NCI-H774 (cell line): ENCODE data around the gene TPPP.

Source experiments
- DNase-seq: peaks from one replicate; lab custom pipeline; 2025; lab: John Stamatoyannopoulos, UW

TPPP gene

GRCh38 chr5:677131-678101 is 15.7 kb downstream of the TPPP start:
- DNase-seq: no peak

- no peak for DNase-seq
These were observed 16.5 kb downstream of the TPPP start for GRCh38 chr5:676699-677076.

GRCh38 chr5:675871-676698 is 17.1 kb downstream of the TPPP start:
- no peak for DNase-seq

GRCh38 chr5:675111-675870 is 17.9 kb downstream of the TPPP start:
- DNase-seq: no peak

GRCh38 chr5:674630-675011 is 18.5 kb downstream of the TPPP start:
- DNase-seq: no peak

GRCh38 chr5:673831-674629 is 19.1 kb downstream of the TPPP start:
- DNase-seq: no peak

GRCh38 chr5:673161-673830 is 19.9 kb downstream of the TPPP start:
- DNase-seq: no peak

- peak; percentile 83 for DNase-seq
These were observed 20.6 kb downstream of the TPPP start for GRCh38 chr5:672329-673160.

- peak; percentile 63 for DNase-seq
These were observed 21.5 kb downstream of the TPPP start for GRCh38 chr5:671459-672328.

GRCh38 chr5:670396-671270 is 22.5 kb downstream of the TPPP start:
- no peak for DNase-seq

GRCh38 chr5:669842-670395 is 23.2 kb downstream of the TPPP start:
- no peak for DNase-seq

- no peak for DNase-seq
These were observed 23.9 kb downstream of the TPPP start for GRCh38 chr5:669111-669841.

- DNase-seq: no peak
These were observed 24.7 kb downstream of the TPPP start for GRCh38 chr5:668283-668995.

- no peak for DNase-seq
These were observed 26.2 kb downstream of the TPPP start for GRCh38 chr5:666816-667498.

GRCh38 chr5:665956-666711 is 27.0 kb downstream of the TPPP start:
- no peak for DNase-seq
